IPS DF 6.9 (cell line): ENCODE results near the gene SPEF2.
"Not testable (repeated sequence)": the region's sequence is repeated elsewhere in the genome, so short reads cannot be mapped to it uniquely, and the experiment has no call there.

Experiments used
- DNase-seq: peaks from one replicate; pipeline ENCODE4 v3.0.0-alpha.2; 2013; ENCODE audit warnings: low read depth, low spot score
- H3K27ac ChIP-seq: one replicate; pipeline ENCODE4 v1.5.1; 2013; ENCODE audit warnings: low read length, control low read depth
- H3K27me3 ChIP-seq: 2 replicates; pipeline ENCODE4 v1.6.1; 2013; ENCODE audit warnings: mild to moderate bottlenecking, low read length; ENCODE audit not compliant: control insufficient read depth, insufficient read depth
- H3K36me3 ChIP-seq: 2 replicates; pipeline ENCODE4 v1.6.1; 2013; ENCODE audit warnings: low read length; ENCODE audit not compliant: control insufficient read depth, insufficient read depth
- H3K4me1 ChIP-seq: 2 replicates; pipeline ENCODE4 v1.6.1; 2013; ENCODE audit warnings: low read length; ENCODE audit not compliant: control insufficient read depth, insufficient read depth
- H3K4me3 ChIP-seq: 2 replicates; pipeline ENCODE4 v1.5.1; 2013; ENCODE audit warnings: mild to moderate bottlenecking, low read length
- H3K9me3 ChIP-seq: 2 replicates; pipeline ENCODE4 v1.6.1; 2013; ENCODE audit warnings: low read length, inconsistent platforms; ENCODE audit not compliant: control insufficient read depth, insufficient read depth
- WGBS: extraction: QIAGEN DNeasy Blood & Tissue Kit; methylation state at CpG from one replicate; pipeline ENCODE4 v1.1.7; 2013; ENCODE audit warnings: mixed read lengths, missing lambda C conversion rate; ENCODE audit not compliant: insufficient read length, insufficient coverage; 5-methylcytosine and 5-hydroxymethylcytosine counted together

SPEF2 gene

GRCh38 chr5:35830587-35830986 is 212.9 kb downstream of the SPEF2 start:
- H3K4me1 ChIP-seq, result no peaks in the 10 kb centered on the region
- H3K9me3 ChIP-seq, result no peaks in the 10 kb centered on the region
- no peak for DNase-seq
- H3K36me3 ChIP-seq, result no peaks in the 10 kb centered on the region
- no peak overlapping the region for H3K27ac ChIP-seq
- no peaks in the 10 kb centered on the region for H3K27me3 ChIP-seq
- no peak overlapping the region for H3K4me3 ChIP-seq
- no CpG with 5 or more reads among the region's 4 CpGs for WGBS

- WGBS, result 100% methylated on average over 1 of the region's 2 CpGs
- H3K36me3 ChIP-seq, result no peaks in the 10 kb centered on the region
- no peak overlapping the region for H3K27ac ChIP-seq
- H3K4me1 ChIP-seq, result no peaks in the 10 kb centered on the region
- H3K27me3 ChIP-seq, result no peaks in the 10 kb centered on the region
- no peak overlapping the region for H3K4me3 ChIP-seq
- no peak for DNase-seq
- H3K9me3 ChIP-seq, result no peaks in the 10 kb centered on the region
These were observed 215.1 kb downstream of the SPEF2 start for GRCh38 chr5:35832762-35833161.

GRCh38 chr5:35833224-35833623 is 215.6 kb downstream of the SPEF2 start:
- Histone ChIP-seq H3K9me3 (no peaks in the 10 kb centered on the region), H3K27me3 (no peaks in the 10 kb centered on the region), H3K4me3 (no peak overlapping the region), H3K36me3 (no peaks in the 10 kb centered on the region), H3K27ac (no peak overlapping the region), H3K4me1 (no peaks in the 10 kb centered on the region)
- WGBS, result no CpG with 5 or more reads among the region's 2 CpGs
- no peak for DNase-seq

- WGBS, result no CpG with 5 or more reads among the region's 7 CpGs
- DNase-seq, result no peak
- H3K4me1 ChIP-seq, result no peaks in the 10 kb centered on the region
- no peaks in the 10 kb centered on the region for H3K36me3 ChIP-seq
- H3K9me3 ChIP-seq, result no peaks in the 10 kb centered on the region
- H3K4me3 ChIP-seq, result no peak overlapping the region
- no peak overlapping the region for H3K27ac ChIP-seq
- no peaks in the 10 kb centered on the region for H3K27me3 ChIP-seq
These were observed 218.4 kb downstream of the SPEF2 start for GRCh38 chr5:35835796-35836742.

GRCh38 chr5:35838370-35839042 is 220.8 kb downstream of the SPEF2 start:
- no peaks in the 10 kb centered on the region for H3K4me1 ChIP-seq
- no peaks in the 10 kb centered on the region; the same call in 1 of the 2 replicates for H3K9me3 ChIP-seq
- no peak overlapping the region for H3K4me3 ChIP-seq
- no peak for DNase-seq
- H3K27ac ChIP-seq, result no peak overlapping the region
- H3K36me3 ChIP-seq, result no peaks in the 10 kb centered on the region
- no peaks in the 10 kb centered on the region for H3K27me3 ChIP-seq
- no CpG with 5 or more reads among the region's 5 CpGs for WGBS

- H3K4me1 ChIP-seq, result no peaks in the 10 kb centered on the region
These were observed 225.2 kb downstream of the SPEF2 start for GRCh38 chr5:35842856-35843255.

GRCh38 chr5:35845508-35845907 is 227.8 kb downstream of the SPEF2 start:
- H3K9me3 ChIP-seq, H3K4me3 ChIP-seq, H3K36me3 ChIP-seq, DNase-seq, H3K4me1 ChIP-seq, H3K27me3 ChIP-seq, H3K27ac ChIP-seq: not testable (repeated sequence)
- WGBS, result no CpG with 5 or more reads among the region's 2 CpGs

More at GRCh38 chr5:35842856-35843255, 225.2 kb downstream of the SPEF2 start:
- H3K27me3 ChIP-seq, result no peaks in the 10 kb centered on the region
- no peak overlapping the region for H3K27ac ChIP-seq
- peaks cover 3% of the 10 kb centered on the region for H3K9me3 ChIP-seq
- H3K36me3 ChIP-seq, result no peaks in the 10 kb centered on the region
- no peak overlapping the region for H3K4me3 ChIP-seq
- DNase-seq, result no peak

- Histone ChIP-seq H3K27me3 (no peaks in the 10 kb centered on the region), H3K4me3 (no peak overlapping the region), H3K36me3 (no peaks in the 10 kb centered on the region), H3K4me1 (no peaks in the 10 kb centered on the region), H3K27ac (no peak overlapping the region), H3K9me3 (peaks cover 3% of the 10 kb centered on the region)
- no peak for DNase-seq
These were observed 229.8 kb downstream of the SPEF2 start for GRCh38 chr5:35847491-35847890.

GRCh38 chr5:35847961-35848360 is 230.3 kb downstream of the SPEF2 start:
- no peaks in the 10 kb centered on the region for H3K27me3 ChIP-seq
- no CpG with 5 or more reads among the region's 3 CpGs for WGBS

GRCh38 chr5:35849860-35850259 is 232.2 kb downstream of the SPEF2 start:
- Histone ChIP-seq H3K36me3 (no peaks in the 10 kb centered on the region), H3K27me3 (no peaks in the 10 kb centered on the region), H3K27ac (no peak overlapping the region), H3K9me3 (peaks cover 3% of the 10 kb centered on the region), H3K4me3 (no peak overlapping the region), H3K4me1 (no peaks in the 10 kb centered on the region)
- WGBS, result no CpG with 5 or more reads among the region's 6 CpGs
- no peak for DNase-seq

More at GRCh38 chr5:35847961-35848360, 230.3 kb downstream of the SPEF2 start:
- Histone ChIP-seq H3K9me3 (peaks cover 3% of the 10 kb centered on the region), H3K36me3 (no peaks in the 10 kb centered on the region), H3K4me1 (no peaks in the 10 kb centered on the region), H3K27ac (no peak overlapping the region), H3K4me3 (no peak overlapping the region)
- no peak for DNase-seq
